ENCODE data around the gene RALGDS.
"Not testable (repeated sequence)": the region's sequence is repeated elsewhere in the genome, so short reads cannot be mapped to it uniquely, and the experiment has no call there.

RALGDS gene

GRCh38 chr9:133086212-133086860, 34.7 kb downstream of the RALGDS start:
- DNase-seq, result not testable (repeated sequence)

DNA sequence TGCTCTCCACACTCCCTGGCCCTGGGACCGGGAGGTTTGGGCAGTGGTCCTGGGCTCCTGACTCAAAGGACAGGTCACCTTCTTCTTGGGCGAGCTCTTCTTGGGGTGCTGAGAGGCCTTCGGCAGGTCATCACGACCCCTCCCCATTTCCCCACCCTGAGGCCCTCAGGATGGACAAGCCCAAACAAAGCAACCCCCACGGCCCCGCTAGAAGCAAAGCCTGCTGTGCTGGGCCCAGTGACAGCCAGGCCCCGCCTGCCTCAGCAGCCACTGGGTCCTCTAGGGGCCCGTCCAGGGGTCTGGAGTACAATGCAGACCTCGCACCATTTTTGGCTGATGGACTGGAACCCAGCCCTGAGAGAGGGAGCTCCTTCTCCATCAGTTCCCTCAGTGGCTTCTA, 37.4 kb downstream of the RALGDS start:
- DNase-seq, result not testable (repeated sequence)

DNA sequence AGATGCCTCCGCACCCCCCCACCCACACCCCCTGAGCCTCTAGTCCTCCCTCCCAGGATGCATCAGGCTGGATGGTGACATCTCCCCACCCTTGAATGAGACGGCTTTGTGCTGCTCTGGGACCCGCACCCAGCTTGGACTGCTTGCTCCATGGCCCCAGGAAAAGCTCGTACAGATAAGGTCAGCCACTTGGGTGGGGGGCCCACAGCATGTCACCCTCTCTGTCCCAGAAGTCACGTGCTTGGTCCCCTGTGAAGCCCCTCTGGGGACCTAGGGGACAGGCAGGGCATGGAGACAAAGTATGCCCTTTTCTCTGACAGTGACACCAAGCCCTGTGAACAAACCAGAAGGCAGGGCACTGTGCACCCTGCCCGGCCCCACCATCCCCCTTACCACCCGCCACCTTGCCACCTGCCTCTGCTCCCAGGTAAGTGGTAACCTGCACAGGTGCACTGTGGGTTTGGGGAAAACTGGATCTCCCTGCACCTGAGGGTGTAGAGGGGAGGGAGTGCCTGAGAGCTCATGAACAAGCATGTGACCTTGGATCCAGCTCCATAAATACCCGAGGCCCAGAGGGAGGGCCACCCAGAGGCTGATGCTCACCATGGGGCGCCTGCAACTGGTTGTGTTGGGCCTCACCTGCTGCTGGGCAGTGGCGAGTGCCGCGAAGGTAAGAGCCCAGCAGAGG, 38.9 kb downstream of the RALGDS start:
- DNase-seq, result not testable (repeated sequence)

- DNase-seq, result not testable (repeated sequence)
Observed at GRCh38 chr9:133080786-133081779, 40.0 kb downstream of the RALGDS start.

- no peak for DNase-seq
Observed at GRCh38 chr9:133080161-133080560, 40.9 kb downstream of the RALGDS start.

DNA sequence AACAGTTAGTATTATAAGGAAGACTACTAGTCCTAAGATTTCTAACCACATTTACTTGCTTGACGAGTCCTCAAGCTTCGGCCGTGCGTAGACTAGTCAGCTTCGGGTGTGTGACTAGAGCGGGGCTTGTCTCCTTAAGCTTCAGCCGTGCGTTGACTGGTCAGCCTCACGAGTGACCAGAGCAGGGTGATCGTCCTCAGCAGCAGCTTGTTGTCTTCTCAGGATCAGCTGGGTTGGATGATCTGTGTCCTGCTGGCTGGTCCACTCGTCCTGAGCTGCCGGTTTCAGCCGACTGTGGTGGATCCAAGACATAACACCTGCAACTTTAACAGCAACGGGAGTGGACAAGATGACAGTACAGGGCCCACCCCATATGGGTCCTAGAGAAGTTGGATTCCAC, 42.6 kb downstream of the RALGDS start:
- DNase-seq, result no peak

- no peak for DNase-seq
Observed at GRCh38 chr9:133076691-133077090, 44.3 kb downstream of the RALGDS start.

DNA sequence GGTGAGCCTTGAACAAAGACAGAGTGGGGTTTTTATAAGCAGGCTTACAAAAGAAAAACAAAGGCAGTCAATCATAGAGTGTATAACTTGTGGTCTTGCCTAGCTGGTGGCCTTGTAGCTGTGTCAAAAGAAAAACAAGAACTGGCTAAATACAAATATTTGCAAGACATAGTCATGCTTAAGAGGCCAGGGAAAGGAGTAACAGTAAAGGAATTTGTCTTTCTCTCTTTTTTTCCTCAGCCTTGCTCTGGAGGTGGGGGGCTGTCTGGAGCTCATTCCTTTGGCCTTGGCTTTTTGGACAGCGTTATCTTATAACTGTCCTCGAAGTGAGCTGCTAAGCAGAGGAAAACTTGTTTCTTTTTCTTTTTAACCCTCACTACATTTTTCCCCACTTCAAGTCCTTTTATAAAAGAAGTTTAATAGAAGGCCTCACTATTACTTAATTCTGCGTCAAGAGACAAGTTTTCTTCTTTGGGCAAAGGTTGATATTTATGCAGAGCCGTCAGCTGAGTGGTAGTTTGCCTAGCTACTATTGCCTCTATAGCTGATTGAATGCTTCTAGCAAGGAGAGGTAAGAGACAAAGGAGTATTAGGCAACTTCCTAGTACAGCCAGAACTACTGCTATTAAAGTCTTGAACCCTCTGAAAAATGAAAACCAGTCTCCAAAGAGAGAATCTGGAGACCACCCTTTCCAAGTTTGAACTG, 45.0 kb downstream of the RALGDS start:
- no peak for DNase-seq

- no peak for DNase-seq
Observed at GRCh38 chr9:133074111-133074651, 46.9 kb downstream of the RALGDS start.

DNA sequence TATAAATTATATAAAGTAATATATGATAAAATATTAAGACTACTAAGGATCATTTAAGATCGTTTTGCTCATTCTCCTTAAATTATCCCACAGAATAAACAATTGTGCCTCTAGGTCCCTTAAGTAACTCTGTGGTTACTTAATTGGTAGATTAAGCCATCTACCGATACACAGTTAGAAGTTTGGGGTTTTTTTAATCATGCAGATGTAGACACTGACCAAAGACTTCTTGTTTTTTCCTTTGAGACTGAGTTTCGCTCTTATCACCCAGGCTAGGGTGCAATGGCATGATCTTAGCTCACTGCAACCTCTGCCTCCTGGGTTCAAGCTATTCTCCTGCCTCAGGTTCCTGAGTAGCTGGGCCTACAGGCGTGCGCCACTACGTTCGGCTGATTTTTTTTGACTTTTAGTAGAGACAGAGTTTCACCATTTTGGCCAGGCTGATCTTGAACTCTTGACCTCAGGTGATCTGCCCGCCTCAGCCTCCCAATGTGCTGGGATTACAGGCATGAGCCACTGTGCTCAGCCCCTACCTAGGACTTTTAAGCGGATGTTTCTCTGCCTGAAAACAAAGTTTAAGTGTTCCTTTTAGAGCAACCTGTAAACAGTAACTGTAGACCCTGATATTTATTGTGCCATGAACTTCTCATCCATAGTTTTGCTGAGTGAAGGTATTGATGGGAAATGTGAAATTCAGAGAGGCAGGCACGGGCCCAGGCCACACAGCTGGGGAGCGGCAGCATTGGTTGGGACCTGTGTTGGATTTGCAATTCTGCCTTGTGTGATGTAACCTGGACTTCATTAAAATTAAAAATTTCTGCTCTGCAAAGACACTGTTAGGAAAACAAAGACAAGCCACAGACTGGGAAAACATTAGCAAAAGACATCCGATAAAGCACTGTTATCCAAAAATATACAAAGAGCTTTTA, 47.7 kb downstream of the RALGDS start:
- DNase-seq, result no peak

DNA sequence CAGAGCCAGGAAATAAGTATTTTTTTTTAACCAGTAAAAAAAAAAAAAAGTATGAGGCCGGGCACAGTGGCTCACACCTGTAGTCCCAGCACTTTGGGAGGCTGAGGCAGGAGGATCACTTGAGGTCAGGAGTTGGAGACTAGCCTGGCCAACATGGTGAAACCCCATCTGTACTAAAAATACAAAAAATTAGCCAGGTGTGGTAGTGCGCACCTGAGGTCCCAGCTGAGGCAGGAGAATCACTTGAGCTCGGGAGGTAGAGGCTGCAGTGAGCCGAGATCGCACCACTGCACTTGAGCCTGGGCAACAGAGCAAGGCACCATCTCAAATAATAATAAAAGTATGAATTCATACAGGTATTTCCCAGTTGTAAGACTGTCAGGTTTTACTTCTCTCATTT, 48.8 kb downstream of the RALGDS start:
- not testable (repeated sequence) for DNase-seq

DNA sequence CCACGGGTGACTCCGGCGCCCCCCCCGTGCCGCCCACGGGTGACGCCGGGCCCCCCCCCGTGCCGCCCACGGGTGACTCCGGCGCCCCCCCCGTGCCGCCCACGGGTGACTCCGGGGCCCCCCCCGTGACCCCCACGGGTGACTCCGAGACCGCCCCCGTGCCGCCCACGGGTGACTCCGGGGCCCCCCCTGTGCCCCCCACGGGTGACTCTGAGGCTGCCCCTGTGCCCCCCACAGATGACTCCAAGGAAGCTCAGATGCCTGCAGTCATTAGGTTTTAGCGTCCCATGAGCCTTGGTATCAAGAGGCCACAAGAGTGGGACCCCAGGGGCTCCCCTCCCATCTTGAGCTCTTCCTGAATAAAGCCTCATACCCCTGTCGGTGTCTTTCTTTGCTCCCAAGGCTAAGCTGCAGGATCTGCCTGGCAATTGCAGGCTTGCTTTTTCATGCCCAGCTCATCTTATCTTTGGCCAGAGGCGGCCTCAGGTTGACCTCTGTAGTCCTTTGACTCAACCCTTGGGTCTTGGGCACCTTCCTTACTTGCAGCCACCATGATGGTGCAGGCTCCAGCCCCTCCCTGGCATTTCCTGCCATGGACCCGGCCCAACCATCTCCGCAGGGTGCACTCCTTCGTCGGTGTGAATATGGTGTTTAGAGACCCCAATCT, 49.4 kb downstream of the RALGDS start:
- no peak for DNase-seq

DNA sequence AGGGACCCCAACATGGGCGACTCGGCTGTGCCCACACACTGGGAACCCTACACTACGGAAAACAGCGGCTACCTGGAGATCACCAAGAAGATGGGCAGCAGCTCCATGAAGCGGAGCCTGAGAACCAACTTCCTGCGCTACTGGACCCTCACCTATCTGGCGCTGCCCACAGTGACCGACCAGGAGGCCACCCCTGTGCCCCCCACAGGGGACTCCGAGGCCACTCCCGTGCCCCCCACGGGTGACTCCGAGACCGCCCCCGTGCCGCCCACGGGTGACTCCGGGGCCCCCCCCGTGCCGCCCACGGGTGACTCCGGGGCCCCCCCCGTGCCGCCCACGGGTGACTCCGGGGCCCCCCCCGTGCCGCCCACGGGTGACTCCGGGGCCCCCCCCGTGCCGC, 50.1 kb downstream of the RALGDS start:
- not testable (repeated sequence) for DNase-seq

DNA sequence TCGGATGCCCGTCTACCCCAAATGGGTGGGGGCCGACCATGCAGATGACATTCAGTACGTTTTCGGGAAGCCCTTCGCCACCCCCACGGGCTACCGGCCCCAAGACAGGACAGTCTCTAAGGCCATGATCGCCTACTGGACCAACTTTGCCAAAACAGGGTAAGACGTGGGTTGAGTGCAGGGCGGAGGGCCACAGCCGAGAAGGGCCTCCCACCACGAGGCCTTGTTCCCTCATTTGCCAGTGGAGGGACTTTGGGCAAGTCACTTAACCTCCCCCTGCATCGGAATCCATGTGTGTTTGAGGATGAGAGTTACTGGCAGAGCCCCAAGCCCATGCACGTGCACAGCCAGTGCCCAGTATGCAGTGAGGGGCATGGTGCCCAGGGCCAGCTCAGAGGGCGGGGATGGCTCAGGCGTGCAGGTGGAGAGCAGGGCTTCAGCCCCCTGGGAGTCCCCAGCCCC, 50.5 kb downstream of the RALGDS start:
- DNase-seq, result not testable (repeated sequence)

- DNase-seq, result not testable (repeated sequence)
Observed at GRCh38 chr9:133068431-133068830, 52.6 kb downstream of the RALGDS start.

DNA sequence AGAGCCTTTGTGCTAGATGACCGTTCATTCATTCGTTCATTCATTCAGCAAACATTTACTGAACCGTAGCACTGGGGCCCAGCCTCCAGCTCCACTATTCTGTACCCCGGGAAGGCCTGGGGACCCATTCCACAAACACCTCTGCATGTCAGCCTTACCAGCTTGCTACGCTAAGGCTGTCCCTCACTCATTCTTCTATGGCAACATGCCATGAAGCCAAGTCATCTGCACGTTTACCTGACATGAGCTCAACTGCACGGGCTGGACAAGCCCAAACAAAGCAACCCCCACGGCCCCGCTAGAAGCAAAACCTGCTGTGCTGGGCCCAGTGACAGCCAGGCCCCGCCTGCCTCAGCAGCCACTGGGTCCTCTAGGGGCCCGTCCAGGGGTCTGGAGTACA, 53.2 kb downstream of the RALGDS start:
- DNase-seq, result no peak

GRCh38 chr9:133067006-133067405, 54.0 kb downstream of the RALGDS start:
- no peak for DNase-seq

GRCh38 chr9:133066181-133066983, 54.7 kb downstream of the RALGDS start:
- no peak for DNase-seq

GRCh38 chr9:133065070-133065388, 56.0 kb downstream of the RALGDS start:
- no peak for DNase-seq
